Brain microvascular endothelial cell (primary cell): Measurements from ENCODE around the gene MAMDC4.
A peak's percentile ranks its signal among the peaks of the same experiment; 100 is the strongest.
"Not testable (repeated sequence)": the region's sequence is repeated elsewhere in the genome, so short reads cannot be mapped to it uniquely, and the experiment has no call there.

Experiments
- DNase-seq: peaks from one replicate; pipeline ENCODE4 v3.0.0-alpha.2; 2020
- H3K27ac ChIP-seq: fragments of 250-450 bp; sonication (Bioruptor Pico); 2 replicates; pipeline ENCODE4 v1.5.1; 2020; ENCODE audit warnings: mild to moderate bottlenecking, moderate library complexity
- H3K27me3 ChIP-seq: fragments of 250-450 bp; sonication (Bioruptor Pico); replicated peaks from 2 replicates; pipeline ENCODE4 v1.5.1; 2020; ENCODE audit warnings: mild to moderate bottlenecking
- H3K36me3 ChIP-seq: fragments of 250-450 bp; sonication (Bioruptor Pico); replicated peaks from 2 replicates; pipeline ENCODE4 v1.5.1; 2020; ENCODE audit warnings: mild to moderate bottlenecking
- H3K4me3 ChIP-seq: 2 replicates; pipeline ENCODE4 v1.5.1; 2011; ENCODE audit warnings: low read depth, mild to moderate bottlenecking, control low read depth, low read length, moderate library complexity
- CTCF ChIP-seq: IDR thresholded peaks from 2 replicates; pipeline ENCODE4 v1.5.1; 2011; ENCODE audit warnings: low read depth, mild to moderate bottlenecking, moderate library complexity, low read length, control low read depth, inconsistent platforms; ENCODE audit errors: missing control alignments
- in situ Hi-C: cut with HindIII; loops from 2 replicates; pipeline ENCODE4 v1.10.0; 2017; ENCODE audit warnings: low sequenced_read_pairs, low pct_ligation_motif_present

Gene MAMDC4

GRCh38 chr9:136842380-136842948 is 9.7 kb upstream of the MAMDC4 start, which contains the start of gene AJM1:
Gene AJM1, plus strand, starts transcription at chr9:136842478. Its CDS starts 1,937 bp downstream, at chr9:136844415.
- in situ Hi-C loops, H3K36me3 ChIP-seq, H3K27ac ChIP-seq: not testable (repeated sequence)
- peak; percentile 90 for TF ChIP-seq CTCF
- Histone ChIP-seq H3K4me3 (peak within 1 kb of the TSS; percentile 53), H3K27me3 (peaks cover 15% of the 10 kb centered on the region)
- peak; percentile 57 for DNase-seq

GRCh38 chr9:136843159-136843800 is 8.9 kb upstream of the MAMDC4 start:
- in situ Hi-C loops, H3K36me3 ChIP-seq, H3K27ac ChIP-seq, H3K4me3 ChIP-seq, DNase-seq: not testable (repeated sequence)
- peaks cover 15% of the 10 kb centered on the region for H3K27me3 ChIP-seq

GRCh38 chr9:136843801-136844740 is 8.1 kb upstream of the MAMDC4 start:
- H3K4me3 ChIP-seq, H3K36me3 ChIP-seq, H3K27ac ChIP-seq, in situ Hi-C loops, DNase-seq: not testable (repeated sequence)
- TF ChIP-seq CTCF = peak; percentile 61
- H3K27me3 ChIP-seq = peaks cover 15% of the 10 kb centered on the region

GRCh38 chr9:136844761-136845464 is 7.2 kb upstream of the MAMDC4 start:
- H3K27me3 ChIP-seq = peaks cover 15% of the 10 kb centered on the region
- no peak overlapping the region for H3K4me3 ChIP-seq
- H3K27ac ChIP-seq = no peak overlapping the region
- no peak for DNase-seq
- in situ Hi-C loops = no loop called here
- no peak for TF ChIP-seq CTCF
- H3K36me3 ChIP-seq = peaks cover 2% of the 10 kb centered on the region

- Histone ChIP-seq H3K27me3 (peaks cover 15% of the 10 kb centered on the region), H3K36me3 (peaks cover 7% of the 10 kb centered on the region), H3K27ac (no peak overlapping the region), H3K4me3 (no peak overlapping the region)
- DNase-seq = no peak
- in situ Hi-C loops = no loop called here
- TF ChIP-seq CTCF = no peak
Observed at GRCh38 chr9:136845465-136846260, 6.5 kb upstream of the MAMDC4 start.
